Neural cell (in vitro differentiated cells): Measurements from ENCODE around the gene KIF19. TPM values are rescaled to one million over a fixed set of nuclear protein-coding genes. Genes with fewer than 3 reads are reported as not detected.
"Not testable (repeated sequence)": the region's sequence is repeated elsewhere in the genome, so short reads cannot be mapped to it uniquely, and the experiment has no call there.

Experiments
- H2AFZ ChIP-seq: fragments of 200-600, 300-800 bp; sonication (generic), shearing (Covaris generic); 2 replicates; pipeline ENCODE4 v1.6.0; 2014; ENCODE audit warnings: low read depth, mild to moderate bottlenecking, antibody characterized with exemption, low read length, moderate library complexity
- H3F3A ChIP-seq: fragments of 200-600 bp; shearing (Covaris generic); 2 replicates; pipeline ENCODE4 v1.6.1; 2016; ENCODE audit warnings: mild to moderate bottlenecking, moderate library complexity, mixed read lengths, antibody characterized with exemption, low read length; ENCODE audit not compliant: insufficient read depth, poor library complexity, severe bottlenecking
- H3K27ac ChIP-seq: fragments of 200-600, 300-800 bp; sonication (generic), shearing (Covaris generic); 2 replicates; pipeline ENCODE4 v1.5.1; 2014; ENCODE audit warnings: mild to moderate bottlenecking, low read length, moderate library complexity
- H3K27me3 ChIP-seq: fragments of 300-800, 200-600 bp; sonication (generic), shearing (Covaris generic); 2 replicates; pipeline ENCODE4 v1.6.0; 2014; ENCODE audit warnings: mild to moderate bottlenecking, low read depth, low read length, moderate library complexity; ENCODE audit not compliant: insufficient read depth
- H3K36me3 ChIP-seq: fragments of 300-800, 200-600 bp; sonication (generic), shearing (Covaris generic); 2 replicates; pipeline ENCODE4 v1.5.1; 2014; ENCODE audit warnings: mild to moderate bottlenecking, antibody characterized with exemption, low read length, moderate library complexity; ENCODE audit not compliant: insufficient read depth
- H3K4me2 ChIP-seq: fragments of 300-800, 200-600 bp; sonication (generic), shearing (Covaris generic); 2 replicates; pipeline ENCODE4 v1.6.0; 2014; ENCODE audit warnings: mild to moderate bottlenecking, low read length
- H3K4me3 ChIP-seq: fragments of 300-800, 200-600 bp; sonication (generic), shearing (Covaris generic); 2 replicates; pipeline ENCODE4 v1.5.1; 2014; ENCODE audit warnings: mild to moderate bottlenecking, low read length, moderate library complexity
- H3K79me2 ChIP-seq: fragments of 200-600 bp; shearing (Covaris generic); replicated peaks from 2 replicates; pipeline ENCODE4 v1.6.0; 2014; ENCODE audit warnings: mild to moderate bottlenecking, low read length, moderate library complexity; ENCODE audit not compliant: insufficient read depth
- H3K9ac ChIP-seq: fragments of 300-800, 200-600 bp; sonication (generic), shearing (Covaris generic); 2 replicates; pipeline ENCODE4 v1.6.1; 2016; ENCODE audit warnings: mild to moderate bottlenecking, low read length, mixed read lengths
- H3K9me2 ChIP-seq: fragments of 200-600 bp; shearing (Covaris generic); 2 replicates; pipeline ENCODE4 v1.6.1; 2016; ENCODE audit warnings: mild to moderate bottlenecking, low read length, mixed read lengths; ENCODE audit not compliant: insufficient read depth
- H3K9me3 ChIP-seq: fragments of 200-600, 300-800 bp; sonication (generic), shearing (Covaris generic); 2 replicates; pipeline ENCODE4 v1.6.1; 2016; ENCODE audit warnings: mild to moderate bottlenecking, mixed run types, low read length, moderate library complexity, mixed read lengths
- H4K20me1 ChIP-seq: fragments of 200-600 bp; shearing (Covaris generic); 2 replicates; pipeline ENCODE4 v1.6.1; 2016; ENCODE audit warnings: mild to moderate bottlenecking, mixed run types; ENCODE audit not compliant: insufficient read depth
- EP300 ChIP-seq: fragments of 450-650 bp; conservative IDR thresholded peaks from 2 replicates; pipeline ENCODE4 v1.6.1; 2014; ENCODE audit warnings: antibody characterized with exemption, mild to moderate bottlenecking, moderate library complexity; ENCODE audit not compliant: poor library complexity, severe bottlenecking
- EZH2 ChIP-seq: fragments of 200-600, 300-800 bp; shearing (Covaris generic), sonication (generic); IDR thresholded peaks from 2 replicates; pipeline ENCODE4 v1.6.1; 2014; ENCODE audit warnings: antibody characterized with exemption, low read length, borderline replicate concordance, mild to moderate bottlenecking; ENCODE audit not compliant: insufficient read depth, poor library complexity, severe bottlenecking
- MXI1 ChIP-seq: fragments of 450-650 bp; conservative IDR thresholded peaks from 2 replicates; pipeline ENCODE4 v1.6.1; 2014; ENCODE audit warnings: antibody characterized with exemption, mild to moderate bottlenecking; ENCODE audit not compliant: poor library complexity, severe bottlenecking
- POLR2AphosphoS5 ChIP-seq: IDR thresholded peaks from 2 replicates; pipeline ENCODE4 v1.6.1; 2012
- RAD21 ChIP-seq: fragments of 450-650 bp; conservative IDR thresholded peaks from 2 replicates; pipeline ENCODE4 v1.6.1; 2014; ENCODE audit warnings: antibody characterized with exemption, mild to moderate bottlenecking, moderate library complexity
- SMC3 ChIP-seq: fragments of 450-650 bp; conservative IDR thresholded peaks from 2 replicates; pipeline ENCODE4 v1.6.1; 2014; ENCODE audit warnings: antibody characterized with exemption, mild to moderate bottlenecking, moderate library complexity; ENCODE audit not compliant: poor library complexity
- TAF1 ChIP-seq: IDR thresholded peaks from 2 replicates; pipeline ENCODE4 v1.6.1; 2012; ENCODE audit warnings: low read depth
- polyA plus RNA-seq: library from polyadenylated mRNA; depleted of rRNA; stranded (reverse); fragments of >200 nt; gene quantifications from 2 replicates; pipeline ENCODE4 v1.2.3, GENCODE V29; 2014
- TF ChIP-seq, protein P1 (sequence below): fragments of 450-650 bp; IDR thresholded peaks from 2 replicates; pipeline ENCODE4 v1.5.1; 2014; ENCODE audit warnings: antibody characterized with exemption, mild to moderate bottlenecking, moderate library complexity; ENCODE audit not compliant: poor library complexity, severe bottlenecking
- TF ChIP-seq, protein P2 (sequence below): IDR thresholded peaks from 2 replicates; pipeline ENCODE4 v1.6.1; 2012; ENCODE audit warnings: borderline replicate concordance

KIF19 gene
- polyA plus RNA-seq, 1 donor from 2014 or later: not detected

DNA sequence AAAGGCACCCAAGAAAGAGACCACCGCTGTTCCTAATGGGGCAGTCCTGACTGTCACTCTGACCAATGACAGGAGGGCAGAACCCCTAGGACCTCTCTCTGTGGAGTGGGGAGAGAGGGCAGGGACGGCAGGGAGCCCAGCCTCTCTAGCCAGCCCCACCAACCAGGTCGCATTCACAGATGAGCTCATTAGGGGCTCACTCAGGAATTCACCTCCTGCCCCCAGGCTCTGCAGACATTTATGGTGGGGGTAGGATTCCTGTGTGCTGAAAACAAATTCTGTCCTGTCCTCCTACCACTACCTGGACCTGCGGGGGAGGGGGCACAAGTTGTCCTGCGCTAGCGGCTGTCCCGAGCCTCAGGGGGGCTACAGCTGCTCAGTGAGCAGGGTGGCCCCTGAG lies 78.2 kb downstream of the KIF19 start:
- Histone ChIP-seq H3K9me2 (no peaks in the 10 kb centered on the region), H3K79me2 (no peaks in the 10 kb centered on the region), H3K27me3 (no peaks in the 10 kb centered on the region), H3K27ac (no peak overlapping the region), H4K20me1 (no peaks in the 10 kb centered on the region), H3K4me2 (no peak overlapping the region), H2AFZ (no peak overlapping the region), H3K9ac (no peak overlapping the region), H3K36me3 (no peaks in the 10 kb centered on the region), H3F3A (no peaks in the 10 kb centered on the region), H3K9me3 (no peaks in the 10 kb centered on the region), H3K4me3 (no peak overlapping the region)
- no peak for TF ChIP-seq TAF1
- no peak for TF ChIP-seq MXI1
- TF ChIP-seq POLR2AphosphoS5: no peak
- TF ChIP-seq RAD21: no peak
- no peak for TF ChIP-seq EZH2
- TF ChIP-seq, protein P1, sequence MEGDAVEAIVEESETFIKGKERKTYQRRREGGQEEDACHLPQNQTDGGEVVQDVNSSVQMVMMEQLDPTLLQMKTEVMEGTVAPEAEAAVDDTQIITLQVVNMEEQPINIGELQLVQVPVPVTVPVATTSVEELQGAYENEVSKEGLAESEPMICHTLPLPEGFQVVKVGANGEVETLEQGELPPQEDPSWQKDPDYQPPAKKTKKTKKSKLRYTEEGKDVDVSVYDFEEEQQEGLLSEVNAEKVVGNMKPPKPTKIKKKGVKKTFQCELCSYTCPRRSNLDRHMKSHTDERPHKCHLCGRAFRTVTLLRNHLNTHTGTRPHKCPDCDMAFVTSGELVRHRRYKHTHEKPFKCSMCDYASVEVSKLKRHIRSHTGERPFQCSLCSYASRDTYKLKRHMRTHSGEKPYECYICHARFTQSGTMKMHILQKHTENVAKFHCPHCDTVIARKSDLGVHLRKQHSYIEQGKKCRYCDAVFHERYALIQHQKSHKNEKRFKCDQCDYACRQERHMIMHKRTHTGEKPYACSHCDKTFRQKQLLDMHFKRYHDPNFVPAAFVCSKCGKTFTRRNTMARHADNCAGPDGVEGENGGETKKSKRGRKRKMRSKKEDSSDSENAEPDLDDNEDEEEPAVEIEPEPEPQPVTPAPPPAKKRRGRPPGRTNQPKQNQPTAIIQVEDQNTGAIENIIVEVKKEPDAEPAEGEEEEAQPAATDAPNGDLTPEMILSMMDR: no peak
- TF ChIP-seq, protein P2, sequence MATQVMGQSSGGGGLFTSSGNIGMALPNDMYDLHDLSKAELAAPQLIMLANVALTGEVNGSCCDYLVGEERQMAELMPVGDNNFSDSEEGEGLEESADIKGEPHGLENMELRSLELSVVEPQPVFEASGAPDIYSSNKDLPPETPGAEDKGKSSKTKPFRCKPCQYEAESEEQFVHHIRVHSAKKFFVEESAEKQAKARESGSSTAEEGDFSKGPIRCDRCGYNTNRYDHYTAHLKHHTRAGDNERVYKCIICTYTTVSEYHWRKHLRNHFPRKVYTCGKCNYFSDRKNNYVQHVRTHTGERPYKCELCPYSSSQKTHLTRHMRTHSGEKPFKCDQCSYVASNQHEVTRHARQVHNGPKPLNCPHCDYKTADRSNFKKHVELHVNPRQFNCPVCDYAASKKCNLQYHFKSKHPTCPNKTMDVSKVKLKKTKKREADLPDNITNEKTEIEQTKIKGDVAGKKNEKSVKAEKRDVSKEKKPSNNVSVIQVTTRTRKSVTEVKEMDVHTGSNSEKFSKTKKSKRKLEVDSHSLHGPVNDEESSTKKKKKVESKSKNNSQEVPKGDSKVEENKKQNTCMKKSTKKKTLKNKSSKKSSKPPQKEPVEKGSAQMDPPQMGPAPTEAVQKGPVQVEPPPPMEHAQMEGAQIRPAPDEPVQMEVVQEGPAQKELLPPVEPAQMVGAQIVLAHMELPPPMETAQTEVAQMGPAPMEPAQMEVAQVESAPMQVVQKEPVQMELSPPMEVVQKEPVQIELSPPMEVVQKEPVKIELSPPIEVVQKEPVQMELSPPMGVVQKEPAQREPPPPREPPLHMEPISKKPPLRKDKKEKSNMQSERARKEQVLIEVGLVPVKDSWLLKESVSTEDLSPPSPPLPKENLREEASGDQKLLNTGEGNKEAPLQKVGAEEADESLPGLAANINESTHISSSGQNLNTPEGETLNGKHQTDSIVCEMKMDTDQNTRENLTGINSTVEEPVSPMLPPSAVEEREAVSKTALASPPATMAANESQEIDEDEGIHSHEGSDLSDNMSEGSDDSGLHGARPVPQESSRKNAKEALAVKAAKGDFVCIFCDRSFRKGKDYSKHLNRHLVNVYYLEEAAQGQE: no peak
- TF ChIP-seq SMC3: no peak
- no peak for TF ChIP-seq EP300

DNA sequence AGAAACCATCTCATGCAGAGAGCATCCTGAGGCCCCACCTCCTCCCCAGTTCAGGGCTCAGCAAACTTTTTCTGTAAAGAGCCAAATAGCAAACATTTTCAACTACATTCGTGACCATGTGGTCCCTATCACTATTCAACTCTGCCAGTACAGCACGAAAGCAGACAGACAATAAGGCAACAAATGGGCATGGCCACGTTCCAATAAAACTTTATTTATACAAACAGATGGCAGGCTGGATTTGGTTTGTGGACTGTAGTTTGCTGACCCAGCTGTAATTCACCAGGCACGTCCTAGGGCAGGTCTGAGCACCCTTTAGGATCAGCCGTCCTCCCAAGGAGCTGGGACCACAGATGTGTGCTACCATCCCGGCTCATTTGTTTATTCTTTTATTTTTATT lies 78.8 kb downstream of the KIF19 start:
- no peaks in the 10 kb centered on the region for H3K27me3 ChIP-seq
- H3K27ac ChIP-seq: no peak overlapping the region
- H3K4me3 ChIP-seq: no peak overlapping the region
- no peaks in the 10 kb centered on the region for H3F3A ChIP-seq
- H2AFZ ChIP-seq: no peak overlapping the region
- no peak for TF ChIP-seq RAD21
- TF ChIP-seq, protein P1: no peak
- TF ChIP-seq, protein P2: no peak
- no peak for TF ChIP-seq POLR2AphosphoS5
- TF ChIP-seq MXI1: no peak
- no peak for TF ChIP-seq EZH2
- no peaks in the 10 kb centered on the region for H4K20me1 ChIP-seq
- H3K9me3 ChIP-seq: no peaks in the 10 kb centered on the region
- no peak overlapping the region for H3K4me2 ChIP-seq
- H3K9me2 ChIP-seq: no peaks in the 10 kb centered on the region
- no peak overlapping the region for H3K9ac ChIP-seq
- no peaks in the 10 kb centered on the region for H3K79me2 ChIP-seq
- H3K36me3 ChIP-seq: no peaks in the 10 kb centered on the region

DNA sequence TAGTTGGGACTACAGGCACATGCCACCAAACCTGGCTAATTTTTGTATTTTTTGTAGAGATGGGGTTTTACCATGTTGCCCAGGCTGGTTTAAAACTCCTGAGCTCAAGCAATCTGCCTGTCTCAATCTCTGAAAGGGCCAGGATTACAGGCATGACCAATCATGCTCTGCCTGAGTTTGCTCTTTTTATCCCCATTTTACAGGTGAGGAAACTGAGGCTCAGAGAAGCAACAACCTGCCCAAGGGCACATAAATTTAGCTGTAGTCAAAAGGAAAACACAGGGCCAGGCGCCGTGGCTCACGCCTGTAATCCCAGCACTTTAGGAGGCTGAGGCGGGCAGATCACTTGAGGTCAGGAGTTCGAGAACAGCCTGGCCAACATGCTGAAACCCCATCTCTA lies 79.3 kb downstream of the KIF19 start:
- not testable (repeated sequence) for H3K9me2 ChIP-seq, H3K4me2 ChIP-seq, H3K79me2 ChIP-seq, H3K27ac ChIP-seq, H3K27me3 ChIP-seq, H3K4me3 ChIP-seq, H3K9ac ChIP-seq, H3K9me3 ChIP-seq, H3F3A ChIP-seq, H3K36me3 ChIP-seq, H2AFZ ChIP-seq, H4K20me1 ChIP-seq
